ENCODE data around the gene TMEM109. TPM values are rescaled to one million over a fixed set of nuclear protein-coding genes. Genes with fewer than 3 reads are reported as not detected.

TMEM109 gene
- total RNA-seq, 1 donor from 2014 or later: 48.7 TPM

DNA sequence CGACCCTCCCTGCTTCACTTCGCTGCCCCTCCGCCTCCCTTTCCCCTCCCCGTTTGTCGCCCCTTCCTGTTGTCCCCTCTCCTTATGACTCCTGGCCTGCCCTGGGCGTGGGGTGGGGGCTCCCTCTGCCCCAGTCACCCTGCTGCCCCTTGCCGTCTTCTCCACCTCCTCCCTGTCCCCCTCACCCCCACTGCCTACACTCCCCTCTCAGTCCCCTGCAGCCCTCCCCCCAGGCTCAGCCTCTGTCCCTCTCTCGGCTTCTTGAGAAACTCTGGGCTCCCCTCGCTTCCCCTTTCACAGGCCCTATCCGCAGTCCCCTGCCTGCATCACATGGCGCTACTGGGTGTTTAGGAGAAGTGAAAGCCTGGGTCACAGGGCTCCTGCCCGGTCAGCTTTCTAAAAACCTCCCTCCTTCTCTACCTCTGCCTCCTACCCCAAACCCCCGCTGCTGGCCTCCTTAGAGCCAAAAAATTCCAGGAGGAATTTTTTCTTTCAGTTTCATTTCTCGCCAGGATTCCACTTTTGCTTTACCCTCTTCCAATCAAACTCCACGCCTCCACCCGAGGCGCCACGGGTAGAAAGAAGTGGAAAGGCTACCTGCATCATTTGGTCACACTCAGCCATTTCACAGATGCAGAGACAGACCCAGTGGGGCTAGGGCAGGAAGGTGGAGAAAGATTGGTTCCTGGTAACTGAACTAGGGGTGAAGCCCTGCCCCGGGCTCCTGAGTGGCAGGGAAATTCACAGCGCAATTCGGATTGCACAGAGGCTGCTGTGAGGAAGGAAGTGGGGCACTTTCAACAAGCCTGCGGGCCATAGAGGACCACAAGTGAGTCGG is 38.2 kb downstream of the TMEM109 start, which contains the start of gene SLC15A3:
Gene SLC15A3 (minus strand): TSS at position 273 of the 838 bp plus-strand sequence. CDS start 625 bp downstream, outside the sequence.
- Mint-ChIP-seq H3K9me3 (ENCODE audit: low read depth) (no peaks in the 10 kb centered on the region), H3K4me1 (ENCODE audit: low read depth) (peaks cover 16% of the 10 kb centered on the region), H3K4me3 (ENCODE audit: low read depth) (no peak within 1 kb of the TSS), H3K36me3 (ENCODE audit: insufficient read depth) (no peaks in the 10 kb centered on the region), H3K27me3 (peaks cover 62% of the 10 kb centered on the region), H3K27ac (peak within 1 kb of the TSS; percentile 73)
- no peak for DNase-seq (ENCODE audit: low spot score, unreplicated experiment)
- TF ChIP-seq, protein P1, sequence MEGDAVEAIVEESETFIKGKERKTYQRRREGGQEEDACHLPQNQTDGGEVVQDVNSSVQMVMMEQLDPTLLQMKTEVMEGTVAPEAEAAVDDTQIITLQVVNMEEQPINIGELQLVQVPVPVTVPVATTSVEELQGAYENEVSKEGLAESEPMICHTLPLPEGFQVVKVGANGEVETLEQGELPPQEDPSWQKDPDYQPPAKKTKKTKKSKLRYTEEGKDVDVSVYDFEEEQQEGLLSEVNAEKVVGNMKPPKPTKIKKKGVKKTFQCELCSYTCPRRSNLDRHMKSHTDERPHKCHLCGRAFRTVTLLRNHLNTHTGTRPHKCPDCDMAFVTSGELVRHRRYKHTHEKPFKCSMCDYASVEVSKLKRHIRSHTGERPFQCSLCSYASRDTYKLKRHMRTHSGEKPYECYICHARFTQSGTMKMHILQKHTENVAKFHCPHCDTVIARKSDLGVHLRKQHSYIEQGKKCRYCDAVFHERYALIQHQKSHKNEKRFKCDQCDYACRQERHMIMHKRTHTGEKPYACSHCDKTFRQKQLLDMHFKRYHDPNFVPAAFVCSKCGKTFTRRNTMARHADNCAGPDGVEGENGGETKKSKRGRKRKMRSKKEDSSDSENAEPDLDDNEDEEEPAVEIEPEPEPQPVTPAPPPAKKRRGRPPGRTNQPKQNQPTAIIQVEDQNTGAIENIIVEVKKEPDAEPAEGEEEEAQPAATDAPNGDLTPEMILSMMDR (IDR thresholded peaks at IDR 0.05; ENCODE audit: unreplicated experiment): no peak

DNA sequence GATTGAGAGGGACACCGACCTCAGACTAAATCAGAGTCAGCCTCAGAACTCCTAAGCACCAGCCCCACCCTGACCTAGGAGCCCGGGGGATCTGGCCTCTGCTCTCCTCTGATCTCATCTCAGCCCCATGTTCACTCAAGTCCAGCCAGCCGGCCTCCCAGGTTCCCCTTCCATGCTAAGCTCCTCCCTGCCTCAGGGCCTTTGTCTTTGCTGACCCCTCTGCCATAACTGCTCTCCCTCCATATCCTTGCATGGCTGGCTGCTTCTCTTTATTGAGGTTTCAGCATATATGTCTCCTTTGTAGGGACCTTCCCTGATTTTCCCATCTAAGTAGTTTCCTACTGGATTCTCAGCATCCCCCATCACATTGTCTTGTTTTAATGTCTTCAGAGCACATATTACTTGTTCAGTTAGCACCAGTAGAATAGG is 38.8 kb downstream of the TMEM109 start:
- Mint-ChIP-seq H3K36me3 (ENCODE audit: insufficient read depth) (no peaks in the 10 kb centered on the region), H3K9me3 (ENCODE audit: low read depth) (no peaks in the 10 kb centered on the region), H3K27ac (peak overlapping the region; percentile 73), H3K4me3 (ENCODE audit: low read depth) (no peak overlapping the region), H3K27me3 (peaks cover 65% of the 10 kb centered on the region), H3K4me1 (ENCODE audit: low read depth) (peaks cover 12% of the 10 kb centered on the region)
- no peak for DNase-seq (ENCODE audit: low spot score, unreplicated experiment)
- TF ChIP-seq, protein P1 (IDR thresholded peaks at IDR 0.05; ENCODE audit: unreplicated experiment): no peak

DNA sequence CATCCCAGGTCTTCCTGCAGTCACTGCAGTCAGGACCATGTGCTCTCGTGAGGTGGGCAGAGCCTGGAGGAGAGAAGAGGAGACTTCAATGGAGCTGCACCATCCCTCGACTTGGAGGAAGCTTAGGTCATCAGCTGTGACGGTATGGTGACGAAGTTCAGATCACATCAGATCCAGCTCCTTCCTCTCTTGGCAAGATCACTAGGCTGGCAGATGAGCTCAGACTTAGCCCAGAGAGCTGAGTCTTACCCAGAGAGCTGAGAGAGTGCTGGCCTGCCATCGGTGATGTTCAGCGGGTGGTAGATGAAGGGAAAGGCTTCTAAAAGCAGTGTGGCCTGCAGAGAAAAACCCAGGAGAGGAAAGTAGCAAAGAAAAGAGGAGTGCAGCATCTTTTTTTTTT is 39.8 kb downstream of the TMEM109 start:
- TF ChIP-seq, protein P1 (IDR thresholded peaks at IDR 0.05; ENCODE audit: unreplicated experiment): no peak
- Mint-ChIP-seq H3K36me3 (ENCODE audit: insufficient read depth) (no peaks in the 10 kb centered on the region), H3K27me3 (peaks cover 67% of the 10 kb centered on the region), H3K9me3 (ENCODE audit: low read depth) (no peaks in the 10 kb centered on the region), H3K4me1 (ENCODE audit: low read depth) (peaks cover 3% of the 10 kb centered on the region), H3K4me3 (ENCODE audit: low read depth) (no peak overlapping the region), H3K27ac (no peak overlapping the region)
- DNase-seq (ENCODE audit: low spot score, unreplicated experiment): no peak

DNA sequence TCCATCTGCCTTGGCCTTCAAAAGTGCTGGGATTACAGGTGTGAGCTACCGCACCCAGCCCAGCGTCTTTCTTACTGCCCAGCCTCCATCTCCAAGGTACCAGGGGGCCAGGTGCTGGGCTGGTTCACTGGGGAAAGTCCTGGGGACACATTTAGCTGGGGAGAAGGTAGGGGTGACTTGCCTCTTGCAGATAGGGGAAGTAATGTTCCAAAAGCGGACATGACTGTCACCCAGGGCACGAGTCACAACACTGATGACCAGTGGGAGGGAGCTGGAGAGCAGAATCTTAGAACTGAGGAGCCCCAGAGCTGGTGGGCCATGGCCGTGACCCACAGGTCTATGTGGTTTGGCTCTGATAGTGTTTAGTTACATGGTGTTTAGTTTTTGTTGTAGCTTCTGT is 40.5 kb downstream of the TMEM109 start:
- Mint-ChIP-seq H3K9me3 (ENCODE audit: low read depth) (no peaks in the 10 kb centered on the region), H3K4me3 (ENCODE audit: low read depth) (no peak overlapping the region), H3K27ac (no peak overlapping the region), H3K4me1 (ENCODE audit: low read depth) (peaks cover 3% of the 10 kb centered on the region), H3K27me3 (peaks cover 61% of the 10 kb centered on the region), H3K36me3 (ENCODE audit: insufficient read depth) (no peaks in the 10 kb centered on the region)
- DNase-seq (ENCODE audit: low spot score, unreplicated experiment): no peak
- TF ChIP-seq, protein P1 (IDR thresholded peaks at IDR 0.05; ENCODE audit: unreplicated experiment): no peak

DNA sequence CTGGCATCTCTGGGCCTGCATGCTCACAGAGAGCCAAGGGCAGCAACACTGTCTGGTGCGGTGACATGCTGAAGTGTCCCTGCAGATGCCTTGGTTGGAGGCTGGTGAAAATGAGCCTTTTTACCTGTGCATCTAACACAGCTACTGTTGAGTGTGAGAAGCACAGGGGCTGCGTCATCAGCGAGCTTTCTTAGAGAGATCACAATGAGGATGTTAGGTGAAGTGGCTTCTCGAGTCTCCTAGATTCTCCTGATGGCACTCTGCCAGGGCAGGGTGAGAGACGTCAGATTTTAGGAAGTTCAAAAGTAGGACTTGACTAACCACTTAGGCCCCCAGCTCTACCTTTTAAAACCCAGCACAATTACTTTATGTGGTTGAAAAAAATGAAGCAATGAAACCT is 41.6 kb downstream of the TMEM109 start:
- Mint-ChIP-seq H3K27ac (no peak overlapping the region), H3K4me3 (ENCODE audit: low read depth) (no peak overlapping the region), H3K27me3 (peaks cover 60% of the 10 kb centered on the region), H3K36me3 (ENCODE audit: insufficient read depth) (no peaks in the 10 kb centered on the region), H3K4me1 (ENCODE audit: low read depth) (peaks cover 3% of the 10 kb centered on the region), H3K9me3 (ENCODE audit: low read depth) (no peaks in the 10 kb centered on the region)
- TF ChIP-seq, protein P1 (IDR thresholded peaks at IDR 0.05; ENCODE audit: unreplicated experiment): no peak
- no peak for DNase-seq (ENCODE audit: low spot score, unreplicated experiment)

Measured in progenitor cell of endocrine pancreas (in vitro differentiated cells).